SK-N-SH (cell line): ENCODE data around the gene TBX19.

Experiments used
- EP300 ChIP-seq, 2 experiments: IDR thresholded peaks; 2 replicates each; pipeline versions ENCODE4 v1.4.0 to v1.6.1; 2012; ENCODE audit warnings: borderline replicate concordance in 1 of 2, low read depth in 1 of 2, low read length in 1 of 2
- EZH2phosphoT487 ChIP-seq: fragments of 200-600 bp; sonication (generic); IDR thresholded peaks from 2 replicates; pipeline ENCODE4 v1.6.1; 2017; ENCODE audit warnings: low read depth, mixed run types, mild to moderate bottlenecking, antibody characterized with exemption, moderate library complexity, borderline replicate concordance
- FOXM1 ChIP-seq: IDR thresholded peaks from 2 replicates; pipeline ENCODE4 v1.4.0; 2012; ENCODE audit warnings: low read depth, mild to moderate bottlenecking
- GATA2 ChIP-seq: sonication (generic); formaldehyde crosslinking; IDR thresholded peaks from 2 replicates; pipeline ENCODE4 v1.5.0; 2020; ENCODE audit warnings: mild to moderate bottlenecking, missing genetic modification reagents
- POLR2AphosphoS5 ChIP-seq: IDR thresholded peaks from 2 replicates; pipeline ENCODE4 v1.6.1; 2012; ENCODE audit warnings: low read depth, low read length
- RFX5 ChIP-seq: IDR thresholded peaks from 2 replicates; pipeline ENCODE4 v1.6.1; 2012; ENCODE audit warnings: mild to moderate bottlenecking, improper control_type of control experiment, low read length
- SMC3 ChIP-seq: IDR thresholded peaks from 2 replicates; pipeline ENCODE4 v1.6.1; 2012; ENCODE audit warnings: low read depth, low read length, improper control_type of control experiment
- YY1 ChIP-seq: IDR thresholded peaks from 2 replicates; pipeline ENCODE4 v1.4.0; 2012; ENCODE audit warnings: low read depth, mild to moderate bottlenecking
- TF ChIP-seq, protein P1 (sequence below): fragments of 200-600 bp; sonication (generic); IDR thresholded peaks from 2 replicates; pipeline ENCODE4 v1.6.1; 2017; ENCODE audit warnings: antibody characterized with exemption, mild to moderate bottlenecking, moderate library complexity
- TF ChIP-seq, protein P2 (sequence below): IDR thresholded peaks from 2 replicates; pipeline ENCODE4 v1.4.0; 2012; ENCODE audit warnings: low read depth, borderline replicate concordance
- TF ChIP-seq, protein P3 (sequence below): IDR thresholded peaks from 2 replicates; pipeline ENCODE4 v1.6.1; 2012; ENCODE audit warnings: mild to moderate bottlenecking, low read depth, low read length, moderate library complexity
- TF ChIP-seq, protein P4 (sequence below): IDR thresholded peaks from 2 replicates; pipeline ENCODE4 v1.4.0; 2012; ENCODE audit warnings: low read depth
- TF ChIP-seq, protein P5 (sequence below): fragments of 150-350 bp; IDR thresholded peaks from 2 replicates; pipeline ENCODE4 v1.6.1; 2017; ENCODE audit warnings: antibody characterized with exemption, low read length, low read depth, borderline replicate concordance

DNA sequence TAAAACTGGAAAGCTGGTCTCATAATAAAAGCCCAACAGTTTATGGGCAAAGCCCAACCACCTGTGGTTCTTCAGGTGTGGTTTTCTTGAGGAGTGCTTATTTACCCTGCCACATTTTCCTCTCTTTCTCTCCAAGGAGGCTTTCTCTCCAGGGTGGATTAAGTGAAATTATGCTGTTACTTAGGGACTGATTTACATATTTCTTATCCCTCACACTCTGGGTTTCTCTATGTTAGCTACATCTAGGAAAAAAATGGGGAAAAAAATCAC, 4.8 kb downstream of the TBX19 start:
- TF ChIP-seq, protein P1, sequence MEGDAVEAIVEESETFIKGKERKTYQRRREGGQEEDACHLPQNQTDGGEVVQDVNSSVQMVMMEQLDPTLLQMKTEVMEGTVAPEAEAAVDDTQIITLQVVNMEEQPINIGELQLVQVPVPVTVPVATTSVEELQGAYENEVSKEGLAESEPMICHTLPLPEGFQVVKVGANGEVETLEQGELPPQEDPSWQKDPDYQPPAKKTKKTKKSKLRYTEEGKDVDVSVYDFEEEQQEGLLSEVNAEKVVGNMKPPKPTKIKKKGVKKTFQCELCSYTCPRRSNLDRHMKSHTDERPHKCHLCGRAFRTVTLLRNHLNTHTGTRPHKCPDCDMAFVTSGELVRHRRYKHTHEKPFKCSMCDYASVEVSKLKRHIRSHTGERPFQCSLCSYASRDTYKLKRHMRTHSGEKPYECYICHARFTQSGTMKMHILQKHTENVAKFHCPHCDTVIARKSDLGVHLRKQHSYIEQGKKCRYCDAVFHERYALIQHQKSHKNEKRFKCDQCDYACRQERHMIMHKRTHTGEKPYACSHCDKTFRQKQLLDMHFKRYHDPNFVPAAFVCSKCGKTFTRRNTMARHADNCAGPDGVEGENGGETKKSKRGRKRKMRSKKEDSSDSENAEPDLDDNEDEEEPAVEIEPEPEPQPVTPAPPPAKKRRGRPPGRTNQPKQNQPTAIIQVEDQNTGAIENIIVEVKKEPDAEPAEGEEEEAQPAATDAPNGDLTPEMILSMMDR: no peak
- TF ChIP-seq EP300 (IDR thresholded peaks at IDR 0.05; ENCODE audit: borderline replicate concordance in 1 of 2, low read depth in 1 of 2, low read length in 1 of 2) (no peak), SMC3 (no peak), RFX5 (no peak), YY1 (no peak), POLR2AphosphoS5 (no peak), GATA2 (CRISPR knock-in tag) (no peak), EZH2phosphoT487 (no peak), FOXM1 (no peak)
- TF ChIP-seq, protein P2, sequence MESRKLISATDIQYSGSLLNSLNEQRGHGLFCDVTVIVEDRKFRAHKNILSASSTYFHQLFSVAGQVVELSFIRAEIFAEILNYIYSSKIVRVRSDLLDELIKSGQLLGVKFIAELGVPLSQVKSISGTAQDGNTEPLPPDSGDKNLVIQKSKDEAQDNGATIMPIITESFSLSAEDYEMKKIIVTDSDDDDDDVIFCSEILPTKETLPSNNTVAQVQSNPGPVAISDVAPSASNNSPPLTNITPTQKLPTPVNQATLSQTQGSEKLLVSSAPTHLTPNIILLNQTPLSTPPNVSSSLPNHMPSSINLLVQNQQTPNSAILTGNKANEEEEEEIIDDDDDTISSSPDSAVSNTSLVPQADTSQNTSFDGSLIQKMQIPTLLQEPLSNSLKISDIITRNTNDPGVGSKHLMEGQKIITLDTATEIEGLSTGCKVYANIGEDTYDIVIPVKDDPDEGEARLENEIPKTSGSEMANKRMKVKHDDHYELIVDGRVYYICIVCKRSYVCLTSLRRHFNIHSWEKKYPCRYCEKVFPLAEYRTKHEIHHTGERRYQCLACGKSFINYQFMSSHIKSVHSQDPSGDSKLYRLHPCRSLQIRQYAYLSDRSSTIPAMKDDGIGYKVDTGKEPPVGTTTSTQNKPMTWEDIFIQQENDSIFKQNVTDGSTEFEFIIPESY: no peak
- TF ChIP-seq, protein P3, sequence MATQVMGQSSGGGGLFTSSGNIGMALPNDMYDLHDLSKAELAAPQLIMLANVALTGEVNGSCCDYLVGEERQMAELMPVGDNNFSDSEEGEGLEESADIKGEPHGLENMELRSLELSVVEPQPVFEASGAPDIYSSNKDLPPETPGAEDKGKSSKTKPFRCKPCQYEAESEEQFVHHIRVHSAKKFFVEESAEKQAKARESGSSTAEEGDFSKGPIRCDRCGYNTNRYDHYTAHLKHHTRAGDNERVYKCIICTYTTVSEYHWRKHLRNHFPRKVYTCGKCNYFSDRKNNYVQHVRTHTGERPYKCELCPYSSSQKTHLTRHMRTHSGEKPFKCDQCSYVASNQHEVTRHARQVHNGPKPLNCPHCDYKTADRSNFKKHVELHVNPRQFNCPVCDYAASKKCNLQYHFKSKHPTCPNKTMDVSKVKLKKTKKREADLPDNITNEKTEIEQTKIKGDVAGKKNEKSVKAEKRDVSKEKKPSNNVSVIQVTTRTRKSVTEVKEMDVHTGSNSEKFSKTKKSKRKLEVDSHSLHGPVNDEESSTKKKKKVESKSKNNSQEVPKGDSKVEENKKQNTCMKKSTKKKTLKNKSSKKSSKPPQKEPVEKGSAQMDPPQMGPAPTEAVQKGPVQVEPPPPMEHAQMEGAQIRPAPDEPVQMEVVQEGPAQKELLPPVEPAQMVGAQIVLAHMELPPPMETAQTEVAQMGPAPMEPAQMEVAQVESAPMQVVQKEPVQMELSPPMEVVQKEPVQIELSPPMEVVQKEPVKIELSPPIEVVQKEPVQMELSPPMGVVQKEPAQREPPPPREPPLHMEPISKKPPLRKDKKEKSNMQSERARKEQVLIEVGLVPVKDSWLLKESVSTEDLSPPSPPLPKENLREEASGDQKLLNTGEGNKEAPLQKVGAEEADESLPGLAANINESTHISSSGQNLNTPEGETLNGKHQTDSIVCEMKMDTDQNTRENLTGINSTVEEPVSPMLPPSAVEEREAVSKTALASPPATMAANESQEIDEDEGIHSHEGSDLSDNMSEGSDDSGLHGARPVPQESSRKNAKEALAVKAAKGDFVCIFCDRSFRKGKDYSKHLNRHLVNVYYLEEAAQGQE: no peak
- TF ChIP-seq, protein P4, sequence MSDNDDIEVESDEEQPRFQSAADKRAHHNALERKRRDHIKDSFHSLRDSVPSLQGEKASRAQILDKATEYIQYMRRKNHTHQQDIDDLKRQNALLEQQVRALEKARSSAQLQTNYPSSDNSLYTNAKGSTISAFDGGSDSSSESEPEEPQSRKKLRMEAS: no peak
- TF ChIP-seq, protein P5, sequence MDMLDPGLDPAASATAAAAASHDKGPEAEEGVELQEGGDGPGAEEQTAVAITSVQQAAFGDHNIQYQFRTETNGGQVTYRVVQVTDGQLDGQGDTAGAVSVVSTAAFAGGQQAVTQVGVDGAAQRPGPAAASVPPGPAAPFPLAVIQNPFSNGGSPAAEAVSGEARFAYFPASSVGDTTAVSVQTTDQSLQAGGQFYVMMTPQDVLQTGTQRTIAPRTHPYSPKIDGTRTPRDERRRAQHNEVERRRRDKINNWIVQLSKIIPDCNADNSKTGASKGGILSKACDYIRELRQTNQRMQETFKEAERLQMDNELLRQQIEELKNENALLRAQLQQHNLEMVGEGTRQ: no peak
